ENCODE measurements around the gene RRP1.
A peak's percentile ranks its signal among the peaks of the same experiment; 100 is the strongest.

The RRP1 gene, protein sequence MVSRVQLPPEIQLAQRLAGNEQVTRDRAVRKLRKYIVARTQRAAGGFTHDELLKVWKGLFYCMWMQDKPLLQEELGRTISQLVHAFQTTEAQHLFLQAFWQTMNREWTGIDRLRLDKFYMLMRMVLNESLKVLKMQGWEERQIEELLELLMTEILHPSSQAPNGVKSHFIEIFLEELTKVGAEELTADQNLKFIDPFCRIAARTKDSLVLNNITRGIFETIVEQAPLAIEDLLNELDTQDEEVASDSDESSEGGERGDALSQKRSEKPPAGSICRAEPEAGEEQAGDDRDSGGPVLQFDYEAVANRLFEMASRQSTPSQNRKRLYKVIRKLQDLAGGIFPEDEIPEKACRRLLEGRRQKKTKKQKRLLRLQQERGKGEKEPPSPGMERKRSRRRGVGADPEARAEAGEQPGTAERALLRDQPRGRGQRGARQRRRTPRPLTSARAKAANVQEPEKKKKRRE

DNA sequence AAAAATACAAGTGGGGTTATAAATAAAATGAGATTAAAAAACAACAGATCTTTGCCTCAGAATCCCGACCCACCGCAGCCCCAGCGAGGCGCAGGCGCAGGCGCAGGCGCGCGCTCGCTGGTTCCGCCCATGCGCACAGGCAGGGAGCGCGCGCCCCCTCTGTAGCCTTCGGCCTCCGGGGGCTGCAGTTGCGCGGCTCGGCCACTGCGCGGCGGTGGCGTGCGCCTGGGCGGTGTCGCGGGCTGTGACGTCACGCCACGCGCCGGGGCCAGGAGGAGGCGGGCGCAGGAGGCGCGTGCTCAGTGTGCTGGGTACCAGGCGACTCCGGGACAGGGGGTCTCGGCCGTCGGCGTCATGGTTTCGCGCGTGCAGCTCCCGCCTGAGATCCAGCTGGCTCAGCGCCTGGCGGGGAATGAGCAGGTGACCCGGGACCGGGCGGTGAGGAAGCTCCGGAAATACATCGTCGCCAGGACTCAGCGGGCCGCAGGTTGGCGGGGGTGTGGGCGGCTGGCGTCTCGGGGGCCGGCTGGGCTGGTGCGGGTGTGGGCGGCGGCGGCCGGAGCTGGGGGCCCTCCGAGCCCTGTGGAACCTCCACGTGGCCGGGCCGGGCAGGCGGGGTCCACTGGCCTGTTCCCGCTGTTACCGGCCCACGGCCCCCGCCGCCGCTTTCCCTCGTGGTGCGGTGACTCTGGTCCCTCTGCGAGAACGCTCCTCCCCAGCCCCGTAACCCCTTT, at the start of gene RRP1:
Gene RRP1, plus strand, starts transcription at position 302 of the 734 bp plus-strand sequence. Its CDS starts 53 bp downstream, at position 355.
- DNase-seq (ENCODE audit: low read depth in 4 of 4, low spot score in 1 of 4): peak; percentile 85 to 94 (median 86)

DNA sequence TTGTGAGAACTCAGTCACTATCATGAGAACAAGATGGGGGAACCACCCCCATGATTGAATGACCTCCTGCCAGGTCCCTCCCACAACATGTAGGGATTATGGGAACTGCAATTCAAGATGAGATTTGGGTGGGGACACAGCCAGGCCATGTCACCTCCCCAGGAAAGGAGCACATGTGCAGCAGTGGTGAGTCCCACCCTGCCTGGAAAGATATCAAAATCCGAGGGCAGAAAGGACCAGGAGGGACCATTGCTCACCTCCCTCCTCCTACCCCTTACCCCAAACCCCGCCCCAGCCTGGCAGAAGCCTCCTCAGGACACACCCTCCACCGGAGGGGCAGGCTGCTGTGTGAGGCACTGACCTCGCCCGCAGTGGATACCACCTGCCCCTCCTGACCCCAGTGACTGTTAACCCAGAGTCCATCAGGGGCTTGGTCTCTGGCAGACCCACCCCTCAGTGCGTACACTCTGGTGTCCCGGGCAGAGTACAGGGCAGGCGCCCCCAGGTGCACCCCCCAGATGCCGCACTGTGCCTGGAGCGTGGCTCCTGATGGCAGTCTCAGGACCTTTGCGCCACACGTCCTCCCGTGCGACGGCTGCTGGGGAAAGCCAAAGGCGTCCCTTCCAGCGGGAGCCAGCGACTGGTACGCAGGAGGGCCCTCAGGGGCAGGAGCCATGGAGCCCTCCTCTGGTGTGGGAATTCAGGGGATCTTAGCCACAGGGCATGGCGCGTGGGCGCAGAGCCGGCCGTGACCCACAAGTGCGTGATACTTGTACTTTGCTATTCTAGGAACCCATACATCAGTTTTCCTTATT, 49.5 kb upstream of the RRP1 start:
- no peak for DNase-seq (ENCODE audit: low read depth in 4 of 4, low spot score in 1 of 4)

DNA sequence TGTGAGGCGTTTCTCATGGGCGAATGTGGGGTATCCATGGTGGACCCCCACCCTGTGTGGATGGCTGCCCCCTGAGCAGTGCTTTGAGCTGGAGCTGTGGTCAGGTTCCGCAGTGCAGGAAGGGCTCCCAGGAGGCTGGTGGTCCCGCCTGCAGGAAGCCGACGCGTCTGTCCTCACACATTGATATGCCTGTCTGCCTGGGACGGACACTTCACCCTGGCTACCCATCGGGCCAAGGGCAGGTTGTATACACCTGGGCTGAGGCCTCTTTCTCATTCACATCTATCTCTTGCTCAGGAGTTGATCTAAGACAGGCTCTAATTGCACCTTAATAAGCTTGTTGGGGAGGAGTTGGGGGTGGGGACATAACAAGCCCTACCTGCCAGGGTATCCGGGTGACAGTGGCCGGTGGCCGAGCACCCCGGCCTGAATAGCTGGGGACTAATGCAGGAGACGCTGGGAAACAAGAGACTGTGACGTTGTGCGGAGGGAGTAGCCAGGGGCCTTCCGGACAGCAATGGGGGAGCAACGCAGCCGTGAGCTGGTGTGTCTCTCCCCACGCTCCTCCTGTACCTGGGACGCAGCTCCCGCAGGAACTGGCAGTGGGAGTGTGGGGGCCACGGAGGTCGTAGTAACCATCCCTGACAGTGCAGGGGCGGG, 48.8 kb upstream of the RRP1 start:
- no peak for DNase-seq (ENCODE audit: low read depth in 4 of 4, low spot score in 1 of 4)

DNA sequence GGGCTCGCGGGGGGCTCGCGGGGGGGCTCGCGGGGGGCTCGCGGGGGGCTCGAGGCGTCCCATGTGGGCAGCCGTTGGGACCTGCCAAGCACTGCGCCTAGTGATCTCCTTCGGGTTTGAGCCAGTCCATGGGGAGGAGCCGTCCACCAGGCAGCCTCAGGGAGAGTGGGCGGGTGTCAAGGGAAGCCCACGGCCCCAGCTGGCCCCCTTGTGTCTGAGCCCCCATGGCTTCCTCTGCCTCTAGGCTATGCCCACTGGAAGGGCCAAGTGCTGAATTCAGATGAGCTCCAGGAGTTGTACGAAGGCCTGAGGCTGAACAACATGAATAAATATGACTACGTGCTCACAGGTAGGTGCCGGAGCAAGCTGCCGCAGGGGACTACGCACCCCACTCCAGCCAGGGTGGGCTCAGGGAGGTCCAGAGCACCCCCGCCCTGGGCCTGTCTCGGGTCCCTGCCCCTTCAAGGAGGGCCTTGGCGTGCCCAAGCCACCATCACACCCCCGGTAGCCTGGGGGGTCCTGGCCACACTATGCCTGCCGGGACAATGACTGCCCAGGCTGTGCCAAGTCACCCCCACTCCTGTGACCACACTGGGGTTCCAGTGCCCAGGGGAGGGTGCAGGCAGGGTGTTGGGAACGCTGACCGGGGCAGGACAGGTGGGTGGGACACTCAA, 47.8 kb upstream of the RRP1 start:
- no peak for DNase-seq (ENCODE audit: low read depth in 4 of 4, low spot score in 1 of 4)

DNA sequence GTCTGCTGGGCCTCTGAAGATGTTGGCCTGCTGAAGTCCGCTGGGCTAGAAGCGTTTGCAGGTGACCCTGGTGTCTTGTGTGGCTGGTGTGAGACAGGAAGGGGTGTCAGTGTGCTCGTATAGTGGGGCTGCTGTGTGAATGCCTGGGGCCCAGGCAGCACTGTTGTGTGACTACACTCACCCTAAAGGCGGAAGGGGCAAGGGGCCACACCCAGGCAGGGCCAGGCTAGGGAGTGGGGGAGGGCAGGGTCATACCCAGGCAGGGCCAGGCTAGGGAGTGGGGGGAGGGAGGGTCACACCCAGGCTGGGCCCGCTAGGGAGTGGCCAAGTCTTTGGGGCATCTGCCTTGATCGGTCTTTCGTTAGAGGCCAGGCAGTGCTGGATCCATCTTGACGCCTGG, 45.4 kb upstream of the RRP1 start:
- no peak for DNase-seq (ENCODE audit: low read depth in 4 of 4, low spot score in 1 of 4)

DNA sequence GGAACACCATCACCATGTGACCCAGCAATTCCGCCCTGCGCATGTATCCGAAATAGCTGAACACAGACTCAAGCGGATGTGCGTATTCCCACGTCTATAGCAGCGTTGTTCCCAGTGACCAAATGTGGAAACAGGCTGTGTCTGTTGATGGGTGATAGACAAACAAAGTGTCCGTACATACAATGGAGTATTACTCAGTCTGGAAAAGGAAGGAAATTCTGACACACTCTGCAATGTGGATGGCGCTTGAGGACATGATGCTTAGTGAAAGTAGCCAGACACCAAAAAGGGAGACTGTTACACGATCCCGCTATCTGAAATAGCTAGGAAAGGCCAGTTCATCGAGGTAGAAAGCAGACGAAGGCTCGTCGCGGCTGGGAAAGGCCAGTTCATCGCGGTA, 44.7 kb upstream of the RRP1 start:
- no peak for DNase-seq (ENCODE audit: low read depth in 4 of 4, low spot score in 1 of 4)

DNA sequence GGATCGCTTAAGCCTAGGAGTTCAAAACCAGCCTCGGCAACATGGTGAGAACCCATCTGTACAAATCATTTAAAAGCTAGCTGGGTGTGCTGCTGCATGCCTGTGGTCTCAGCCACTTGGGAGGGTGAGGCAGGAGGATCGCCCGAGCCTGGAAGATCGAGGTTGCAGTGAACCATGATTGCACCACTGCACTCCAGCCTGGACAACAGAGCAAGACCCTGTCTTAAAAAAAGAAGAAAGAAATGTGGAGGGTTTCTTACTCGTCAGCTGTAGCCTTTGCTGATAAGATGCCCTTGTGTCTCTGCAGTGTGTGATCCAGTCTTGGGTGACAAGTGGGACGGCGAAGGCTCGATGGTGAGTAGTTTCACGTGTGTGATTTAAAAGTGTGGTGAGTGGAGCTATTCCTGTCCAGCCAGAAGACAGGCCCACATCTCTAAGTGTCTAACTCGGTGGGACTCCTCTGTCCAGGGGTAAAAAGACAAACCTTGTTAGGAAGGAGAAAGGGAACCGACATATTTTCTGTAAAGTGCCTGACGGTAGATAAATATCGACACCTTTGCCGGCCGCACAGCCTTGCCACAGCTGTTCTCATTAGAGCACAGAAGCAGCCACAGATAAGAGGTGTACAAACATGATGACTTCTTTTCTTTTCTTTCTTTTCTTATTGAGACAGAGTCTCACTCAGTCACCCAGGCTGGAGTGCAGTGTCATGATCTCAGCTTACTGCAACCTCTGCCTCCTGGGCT, 43.4 kb upstream of the RRP1 start:
- no peak for DNase-seq (ENCODE audit: low read depth in 4 of 4, low spot score in 1 of 4)

DNA sequence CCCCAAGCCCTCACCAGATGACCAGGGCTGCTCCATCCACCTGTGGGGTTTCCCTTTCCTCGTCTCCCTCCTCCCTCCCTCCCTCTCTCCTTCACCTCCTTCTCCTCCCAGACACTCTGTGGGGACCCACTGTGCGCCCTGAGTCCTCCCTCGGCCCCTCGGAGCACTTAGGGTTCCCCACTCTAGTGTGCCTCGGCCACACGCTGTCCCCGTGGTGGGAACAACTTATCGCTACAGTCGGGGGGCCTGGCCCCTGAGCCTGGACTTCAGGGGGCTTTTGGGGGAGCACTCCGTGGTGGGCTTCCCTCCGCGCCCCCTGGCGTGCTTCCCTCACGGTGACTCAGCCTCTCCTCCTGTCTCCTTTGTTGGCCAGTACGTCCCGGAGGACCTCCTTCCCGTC, 40.8 kb upstream of the RRP1 start:
- DNase-seq (ENCODE audit: low read depth in 4 of 4, low spot score in 1 of 4): no peak

DNA sequence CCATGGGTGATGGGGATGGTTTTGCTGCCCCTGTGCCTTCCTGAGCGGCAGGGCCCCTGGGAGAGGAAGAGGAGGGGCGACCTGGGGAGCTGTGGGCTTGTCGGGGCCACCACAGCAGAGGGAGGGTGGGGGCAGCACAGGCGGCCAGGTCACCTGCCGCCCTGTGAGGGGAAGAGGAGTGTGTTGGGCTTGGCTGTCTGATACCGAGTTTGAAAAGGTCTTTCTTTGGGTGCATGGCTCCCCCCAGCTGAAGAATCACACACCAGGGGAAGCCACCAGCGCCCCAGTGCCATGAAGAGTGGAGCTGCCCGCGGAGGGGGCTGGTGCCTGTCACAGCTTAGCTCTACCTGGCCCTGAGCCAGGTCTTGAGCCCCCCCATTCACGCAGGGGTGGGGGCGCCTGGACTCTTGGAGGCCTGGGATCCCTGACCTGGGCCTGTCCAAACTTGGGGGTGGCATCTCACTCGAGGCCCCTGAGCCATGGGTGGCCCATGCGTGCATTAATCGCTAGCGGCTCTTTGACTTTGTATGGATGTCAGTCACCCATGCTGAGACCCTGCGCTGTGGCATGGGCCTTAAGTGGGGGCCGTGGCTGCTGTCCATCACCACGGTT, 39.6 kb upstream of the RRP1 start:
- DNase-seq (ENCODE audit: low read depth in 4 of 4, low spot score in 1 of 4): no peak

DNA sequence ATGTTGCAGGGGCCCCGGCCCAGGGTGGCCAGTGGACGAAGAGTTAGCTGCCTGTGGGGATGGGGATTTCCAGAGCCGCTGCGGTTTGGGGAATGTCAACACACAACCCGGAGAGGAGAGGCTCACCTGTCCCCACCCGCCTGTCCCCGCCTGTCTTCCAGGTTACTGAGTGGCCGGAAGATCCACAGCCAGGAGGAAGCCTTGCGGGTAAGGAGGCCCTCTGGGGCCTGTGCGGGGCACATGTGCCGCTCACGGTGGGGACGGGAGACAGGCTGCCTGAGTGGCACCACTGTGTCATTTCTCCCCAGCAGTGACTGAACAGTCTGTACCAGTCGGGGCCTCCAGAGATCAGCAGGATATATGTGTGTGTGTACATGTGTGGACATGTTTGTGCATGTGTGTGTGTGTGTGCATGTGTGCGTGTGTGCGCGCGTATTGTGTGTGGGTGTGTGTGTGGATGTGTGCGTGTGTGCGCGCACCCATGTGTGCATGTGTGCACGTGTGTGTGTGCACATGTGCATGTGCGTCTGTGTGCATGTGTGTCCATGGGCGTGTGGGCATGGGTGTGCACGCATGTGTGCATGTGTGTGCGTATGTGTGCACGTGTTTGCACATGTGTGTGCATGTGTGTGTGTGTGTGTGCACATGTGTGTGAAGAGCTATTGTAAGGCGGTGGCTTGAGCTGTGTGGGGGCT, 38.9 kb upstream of the RRP1 start:
- no peak for DNase-seq (ENCODE audit: low read depth in 4 of 4, low spot score in 1 of 4)

DNA sequence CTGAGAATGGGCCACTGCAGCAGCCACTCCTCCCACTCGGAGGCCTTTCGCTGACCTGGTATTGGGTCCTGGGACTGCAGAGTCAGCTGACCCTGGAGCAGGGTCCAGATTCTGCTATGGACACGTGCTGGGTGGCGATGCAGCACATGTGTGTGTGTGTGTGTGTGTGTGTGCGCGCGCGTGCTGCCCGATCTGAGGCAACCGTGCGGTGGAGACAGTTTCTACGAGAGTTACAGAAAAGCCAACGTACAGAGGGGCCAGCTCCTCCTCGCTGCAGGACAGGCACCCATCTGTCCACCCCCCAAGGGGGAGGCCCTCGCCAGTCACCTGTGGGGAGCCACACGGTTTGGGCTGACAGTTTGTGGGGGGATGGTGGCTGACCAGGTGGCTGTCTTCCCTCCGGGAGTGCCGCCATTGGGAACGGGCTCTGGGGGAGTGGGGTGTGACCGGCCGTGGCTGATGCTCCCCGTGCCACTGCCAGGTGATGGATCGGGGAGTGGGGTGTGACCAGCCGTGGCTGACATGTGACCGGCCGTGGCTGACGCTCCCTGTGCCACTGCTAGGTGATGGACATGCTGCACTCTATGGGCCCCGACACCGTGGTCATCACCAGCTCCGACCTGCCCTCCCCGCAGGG, 37.3 kb upstream of the RRP1 start:
- no peak for DNase-seq (ENCODE audit: low read depth in 4 of 4, low spot score in 1 of 4)

DNA sequence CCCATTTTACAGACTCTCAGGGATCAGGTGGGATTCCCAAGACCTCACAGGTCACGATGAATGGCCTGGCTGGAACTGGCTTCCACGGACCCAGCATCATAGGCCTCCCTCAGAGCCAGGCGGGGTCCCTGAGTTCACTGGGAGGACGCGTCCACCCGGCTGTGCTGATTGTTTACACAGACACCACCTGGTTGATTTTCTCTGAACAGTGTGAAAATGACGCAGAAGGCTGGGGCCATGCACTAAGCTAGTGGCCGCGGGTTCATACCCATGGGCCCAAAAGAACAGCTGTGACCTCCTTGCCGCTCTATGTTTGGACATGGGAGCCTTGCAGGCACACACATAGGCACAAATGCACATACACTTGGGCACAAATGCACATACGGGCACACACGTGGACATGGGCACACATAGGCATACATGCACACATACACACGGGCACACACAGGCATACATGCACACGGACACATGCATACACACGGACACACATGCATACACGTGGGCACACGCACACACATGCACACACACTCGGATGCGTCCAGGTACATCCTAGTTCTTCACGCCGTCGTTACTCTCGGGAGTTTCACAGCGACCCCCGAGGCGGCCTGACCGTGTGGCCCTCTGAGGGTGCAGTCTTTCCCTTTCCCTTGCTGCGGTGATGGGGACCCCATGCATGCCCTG, 36.5 kb upstream of the RRP1 start:
- no peak for DNase-seq (ENCODE audit: low read depth in 4 of 4, low spot score in 1 of 4)

DNA sequence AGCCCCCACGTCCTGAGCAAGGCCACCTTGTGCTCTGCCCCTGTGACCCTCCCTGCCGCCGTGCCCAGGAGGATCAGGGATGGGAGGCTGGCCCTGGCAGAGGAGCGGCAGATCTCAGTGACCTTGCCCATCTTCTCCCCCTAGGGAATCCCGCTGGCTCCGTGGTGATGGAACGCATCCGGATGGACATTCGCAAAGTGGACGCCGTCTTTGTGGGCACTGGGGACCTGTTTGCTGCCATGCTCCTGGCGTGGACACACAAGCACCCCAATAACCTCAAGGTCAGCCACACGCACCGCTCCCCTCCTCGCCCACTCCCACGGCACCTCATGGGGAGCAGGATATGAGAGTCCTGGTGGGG, 36.0 kb upstream of the RRP1 start:
- no peak for DNase-seq (ENCODE audit: low read depth in 4 of 4, low spot score in 1 of 4)

DNA sequence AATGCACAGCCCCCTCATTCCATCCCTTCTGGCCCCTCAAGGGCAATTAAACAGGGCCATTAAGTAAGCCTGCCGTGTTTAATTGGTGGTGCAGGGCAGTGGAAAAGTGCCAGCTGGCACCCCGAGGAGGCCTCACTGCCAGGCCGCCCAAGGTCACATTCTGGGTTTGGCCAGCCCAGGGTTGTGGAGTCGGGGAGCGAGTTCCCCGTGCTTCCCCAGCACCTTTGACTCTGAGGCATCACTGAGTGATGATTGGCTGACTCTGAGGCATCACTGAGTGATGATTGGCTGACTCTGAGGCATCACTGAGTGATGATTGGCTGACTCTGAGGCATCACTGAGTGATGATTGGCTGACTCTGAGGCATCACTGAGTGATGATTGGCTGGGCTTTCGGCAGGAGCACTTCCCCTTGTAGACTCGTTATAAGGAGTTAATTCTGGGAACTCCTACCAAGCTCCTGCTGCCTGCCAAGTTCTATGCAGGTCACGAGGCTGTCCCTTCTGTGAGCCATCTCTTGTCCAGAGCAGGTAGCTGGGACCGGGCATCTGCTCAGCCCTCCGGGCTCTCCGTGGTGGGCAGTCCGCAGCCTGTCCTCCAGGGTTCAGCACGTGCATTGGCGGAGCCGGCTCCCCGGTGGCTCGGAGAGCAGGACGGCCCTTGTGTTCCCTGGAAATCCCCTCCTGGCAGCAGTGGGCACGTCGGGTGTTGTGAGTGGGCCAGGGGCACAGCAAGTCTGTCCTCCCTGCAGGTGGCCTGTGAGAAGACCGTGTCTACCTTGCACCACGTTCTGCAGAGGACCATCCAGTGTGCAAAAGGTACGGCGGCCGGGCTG, 34.2 kb upstream of the RRP1 start:
- DNase-seq (ENCODE audit: low read depth in 4 of 4, low spot score in 1 of 4): no peak

DNA sequence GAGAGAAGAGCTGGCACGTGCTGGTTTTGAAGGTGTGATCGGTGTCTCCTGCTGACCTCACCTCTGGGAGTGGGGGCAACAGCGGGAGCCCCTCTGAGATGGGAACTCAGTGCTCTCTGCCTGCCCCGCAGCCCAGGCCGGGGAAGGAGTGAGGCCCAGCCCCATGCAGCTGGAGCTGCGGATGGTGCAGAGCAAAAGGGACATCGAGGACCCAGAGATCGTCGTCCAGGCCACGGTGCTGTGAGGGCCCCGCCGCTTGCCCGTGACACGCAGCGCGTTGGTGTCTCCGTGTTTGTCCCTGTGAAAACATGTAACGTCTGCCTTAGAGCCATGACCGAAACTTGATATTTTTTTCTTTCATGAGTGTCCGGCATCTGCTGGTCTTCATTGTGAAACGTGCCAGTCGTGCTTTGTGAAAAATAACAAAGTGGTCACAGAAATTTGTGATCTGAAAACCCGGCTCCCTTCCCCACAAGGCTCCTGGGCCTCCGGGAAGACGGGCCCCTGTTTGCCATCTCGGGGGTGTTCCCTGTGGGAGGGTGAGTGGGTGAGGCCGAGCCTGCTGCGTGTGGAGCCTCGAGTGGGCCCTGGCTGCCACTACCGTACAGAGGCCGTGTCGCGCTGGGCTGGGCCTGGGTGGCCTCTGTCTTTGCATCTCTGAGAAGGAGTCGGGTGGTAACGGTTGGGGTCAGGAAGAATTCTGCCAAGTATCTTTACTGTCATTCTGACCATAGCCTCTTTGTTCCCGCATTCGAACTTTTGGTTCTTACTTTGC, 33.4 kb upstream of the RRP1 start:
- no peak for DNase-seq (ENCODE audit: low read depth in 4 of 4, low spot score in 1 of 4)

DNA sequence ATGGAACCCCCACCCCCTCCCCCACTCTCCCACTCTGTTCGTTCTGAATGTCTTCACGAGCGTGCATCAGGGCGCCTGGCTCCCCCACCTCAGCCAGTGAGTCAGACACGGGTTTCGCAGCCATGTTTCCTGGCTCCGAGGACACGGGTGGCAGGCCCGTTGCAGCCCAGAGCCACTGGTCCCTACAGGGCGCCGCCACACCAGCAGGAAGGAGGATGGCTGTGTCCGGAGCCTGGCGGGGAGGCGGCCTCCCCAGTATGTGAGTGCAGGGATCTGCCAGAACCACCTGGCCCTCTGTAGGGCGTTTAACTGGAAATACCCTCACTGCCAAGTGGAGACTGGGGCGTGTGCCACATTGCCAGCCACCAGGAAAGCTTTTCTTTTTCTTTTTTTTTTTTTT, 31.8 kb upstream of the RRP1 start:
- DNase-seq (ENCODE audit: low read depth in 4 of 4, low spot score in 1 of 4): no peak
